OCI-LY3 (cell line): Measurements from ENCODE around the gene EFHC1.

ENCODE experiments used
- CTCF ChIP-seq: fragments of 200-600, 300-600 bp; sonication (generic); IDR thresholded peaks from 2 replicates; pipeline ENCODE4 v1.5.1; 2014; ENCODE audit warnings: antibody characterized with exemption, low read length, low read depth
- EZH2phosphoT487 ChIP-seq: fragments of 200-600 bp; shearing (Covaris generic); IDR thresholded peaks from 2 replicates; pipeline ENCODE4 v1.6.1; 2018; ENCODE audit warnings: antibody characterized with exemption, mixed run types, low read depth

- no peak for TF ChIP-seq CTCF
- TF ChIP-seq EZH2phosphoT487, result no peak
Observed at GRCh38 chr6:52391599-52391998, 28.5 kb upstream of the EFHC1 start.
